Measurements from ENCODE around the gene CLBA1. TPM values are rescaled to one million over a fixed set of nuclear protein-coding genes. Genes with fewer than 3 reads are reported as not detected.

CLBA1 gene
- total and polyA plus RNA-seq, 2 donors (not counting 1 experiment from before 2014, with no cell fraction given) = 0.63 to 5.5 TPM

GRCh38 chr14:105005329-105005928 lies 19.8 kb downstream of the CLBA1 start:
- ATAC-seq (ENCODE audit: low read depth) (no peak), DNase-seq (no peak)
- peaks cover 2 to 6% of the 10 kb centered on the region in 2 experiments for H3K36me3 ChIP-seq (replicated peaks in 1 of 2; ENCODE audit: control extremely low read depth in 1 of 2, control insufficient read depth in 1 of 2, extremely low read depth in 1 of 2, insufficient read depth in 2 of 2, low read length in 1 of 2)
- 88% methylated on average over 20 of the region's 20 CpGs for WGBS (ENCODE audit: insufficient coverage)
- no peaks in the 10 kb centered on the region for H3K79me2 ChIP-seq (ENCODE audit: control insufficient read depth, insufficient read depth, low read length)
- ChIA-PET POLR2A (interaction anchor here (0.7 kb wide), 1 partner anchor 359 kb away, joined by 3 read pairs; no protein-coding TSS in a partner anchor), CTCF (no interaction called here)
- Mint-ChIP-seq H3K4me1 (no peaks in the 10 kb centered on the region), H3K27ac (no peak overlapping the region), H3K27me3 (no peaks in the 10 kb centered on the region), H3K9me3 (ENCODE audit: insufficient read depth) (no peaks in the 10 kb centered on the region), H3K4me3 (no peak overlapping the region)
- no peak overlapping the region for H3K9ac ChIP-seq (ENCODE audit: low read length)
- intact Hi-C loops (cut with micrococcal nuclease) = no loop called here
- H3K4me1 ChIP-seq (ENCODE audit: control insufficient read depth in 2 of 2, insufficient read depth in 2 of 2, low read length in 2 of 2) = no peaks in the 10 kb centered on the region
- no peak overlapping the region for H3K4me3 ChIP-seq (ENCODE audit: control extremely low read depth in 1 of 5, extremely low read depth in 1 of 5, insufficient read depth in 1 of 5, low read depth in 2 of 5, low read length in 4 of 5)
- no peak overlapping the region for H2AFZ ChIP-seq (ENCODE audit: insufficient read depth, low read depth, low read length, poor library complexity, severe bottlenecking)
- H3K4me2 ChIP-seq (replicated peaks; ENCODE audit: low read depth, low read length, poor library complexity, severe bottlenecking) = no peak overlapping the region
- H4K20me1 ChIP-seq (ENCODE audit: control insufficient read depth, insufficient read depth, low read length, poor library complexity, severe bottlenecking) = no peaks in the 10 kb centered on the region
- no peak for TF ChIP-seq CTCF (IDR thresholded peaks at IDR 0.05)
- no peak for TF ChIP-seq EZH2 (IDR thresholded peaks at IDR 0.05; ENCODE audit: borderline replicate concordance, insufficient read depth, low read depth, low read length, poor library complexity, severe bottlenecking)
- H3K9me3 ChIP-seq (ENCODE audit: control extremely low read depth in 1 of 3, control insufficient read depth in 2 of 3, insufficient read depth in 1 of 3, low read length in 2 of 3) = no peaks in the 10 kb centered on the region
- H3K27ac ChIP-seq (ENCODE audit: low read length in 2 of 2) = no peak overlapping the region
- H3K27me3 ChIP-seq (replicated peaks in 1 of 4; ENCODE audit: control extremely low read depth in 1 of 4, control insufficient read depth in 3 of 4, insufficient read depth in 4 of 4, low read length in 3 of 4) = no peaks in the 10 kb centered on the region

DNA sequence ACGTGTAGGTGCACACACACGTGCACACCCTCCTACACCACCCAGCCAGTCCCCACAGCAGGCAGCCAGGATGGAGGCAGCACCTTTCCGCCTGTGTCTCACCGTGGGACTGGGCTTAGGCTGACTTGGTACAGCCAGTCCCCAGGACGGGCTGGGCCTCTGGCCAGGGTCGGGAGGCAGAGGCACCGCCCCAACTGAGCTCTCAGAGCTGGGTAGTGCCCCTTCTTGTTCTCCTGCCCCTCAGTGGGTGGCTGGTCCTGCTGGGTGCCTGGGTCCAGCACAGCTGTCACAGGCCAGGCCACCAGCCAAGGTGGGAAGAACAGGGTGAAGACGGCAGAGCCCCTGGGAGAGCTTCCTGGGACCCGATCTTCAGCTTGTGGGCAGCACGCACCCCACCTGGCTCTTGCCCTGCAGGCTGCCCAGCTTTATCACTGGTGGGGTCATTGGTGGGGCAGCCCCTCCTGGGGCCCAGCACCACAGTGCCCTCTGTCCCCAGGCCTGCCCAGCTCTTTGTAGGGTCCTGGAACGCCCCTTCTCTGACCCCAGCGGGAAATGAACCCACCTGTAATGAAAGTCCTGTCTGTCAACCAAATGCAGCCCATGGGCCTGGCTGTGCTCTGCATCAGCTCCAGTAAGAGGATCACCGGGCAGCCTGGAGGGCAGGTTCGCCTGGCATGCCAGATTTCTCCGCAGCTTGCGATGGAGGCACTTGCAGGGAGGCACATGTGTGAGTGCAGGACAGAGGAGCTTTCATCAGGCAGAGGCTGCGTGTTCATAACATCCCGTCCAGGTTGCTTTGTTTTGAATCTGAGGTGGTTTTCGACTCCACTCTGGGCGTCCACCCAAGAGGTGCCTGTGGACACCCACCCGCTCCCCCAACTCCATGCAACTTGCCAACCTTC lies 20.6 kb downstream of the CLBA1 start:
- Mint-ChIP-seq H3K4me1 (no peaks in the 10 kb centered on the region), H3K9me3 (ENCODE audit: insufficient read depth) (no peaks in the 10 kb centered on the region), H3K27ac (no peak overlapping the region), H3K27me3 (no peaks in the 10 kb centered on the region), H3K4me3 (no peak overlapping the region)
- Histone ChIP-seq H3K27ac (ENCODE audit: low read length in 2 of 2) (no peak overlapping the region), H4K20me1 (ENCODE audit: control insufficient read depth, insufficient read depth, low read length, poor library complexity, severe bottlenecking) (no peaks in the 10 kb centered on the region), H3K9me3 (ENCODE audit: control extremely low read depth in 1 of 3, control insufficient read depth in 2 of 3, insufficient read depth in 1 of 3, low read length in 2 of 3) (no peaks in the 10 kb centered on the region), H2AFZ (ENCODE audit: insufficient read depth, low read depth, low read length, poor library complexity, severe bottlenecking) (no peak overlapping the region), H3K9ac (ENCODE audit: low read length) (no peak overlapping the region), H3K79me2 (ENCODE audit: control insufficient read depth, insufficient read depth, low read length) (peaks cover 5% of the 10 kb centered on the region), H3K4me3 (ENCODE audit: control extremely low read depth in 1 of 5, extremely low read depth in 1 of 5, insufficient read depth in 1 of 5, low read depth in 2 of 5, low read length in 4 of 5) (no peak overlapping the region), H3K27me3 (replicated peaks in 1 of 4; ENCODE audit: control extremely low read depth in 1 of 4, control insufficient read depth in 3 of 4, insufficient read depth in 4 of 4, low read length in 3 of 4) (no peaks in the 10 kb centered on the region), H3K4me1 (ENCODE audit: control insufficient read depth in 2 of 2, insufficient read depth in 2 of 2, low read length in 2 of 2) (no peaks in the 10 kb centered on the region), H3K4me2 (replicated peaks; ENCODE audit: low read depth, low read length, poor library complexity, severe bottlenecking) (no peak overlapping the region), H3K36me3 (replicated peaks in 1 of 2; ENCODE audit: control extremely low read depth in 1 of 2, control insufficient read depth in 1 of 2, extremely low read depth in 1 of 2, insufficient read depth in 2 of 2, low read length in 1 of 2) (peaks cover 2 to 13% of the 10 kb centered on the region in 2 experiments)
- WGBS (ENCODE audit: insufficient coverage) = 95% methylated on average over 18 of the region's 21 CpGs
- intact Hi-C loops (cut with micrococcal nuclease) = no loop called here
- ChIA-PET POLR2A (no interaction called here), CTCF (no interaction called here)
- DNase-seq (no peak), ATAC-seq (ENCODE audit: low read depth) (no peak)
- TF ChIP-seq EZH2 (IDR thresholded peaks at IDR 0.05; ENCODE audit: borderline replicate concordance, insufficient read depth, low read depth, low read length, poor library complexity, severe bottlenecking) = no peak
- TF ChIP-seq CTCF (IDR thresholded peaks at IDR 0.05) = no peak

Measured in B cell (primary cell).